ENCODE data around the gene OR52A5. TPM values are rescaled to one million over a fixed set of nuclear protein-coding genes. Genes with fewer than 3 reads are reported as not detected.
"Not testable (repeated sequence)": the region's sequence is repeated elsewhere in the genome, so short reads cannot be mapped to it uniquely, and the experiment has no call there.

OR52A5 gene
- total RNA-seq: not detected

GRCh38 chr11:5137996-5138395 lies at the start of gene OR52A5:
Gene OR52A5 (minus strand): TSS chr11:5138356. CDS start chr11:5132642, 5,714 bp downstream.
- no peak for DNase-seq (ENCODE audit: low spot score)

- DNase-seq (ENCODE audit: low spot score): no peak
These were observed 40.1 kb upstream of the OR52A5 start for GRCh38 chr11:5178046-5178837.

GRCh38 chr11:5174934-5175333 lies 36.8 kb upstream of the OR52A5 start:
- no peak for DNase-seq (ENCODE audit: low spot score)

- no peak for DNase-seq (ENCODE audit: low spot score)
These were observed 33.7 kb upstream of the OR52A5 start for GRCh38 chr11:5171856-5172255.

- not testable (repeated sequence) for DNase-seq (ENCODE audit: low spot score)
These were observed 27.7 kb upstream of the OR52A5 start for GRCh38 chr11:5165898-5166297.

- DNase-seq (ENCODE audit: low spot score): not testable (repeated sequence)
These were observed 26.7 kb upstream of the OR52A5 start for GRCh38 chr11:5164807-5165206.

GRCh38 chr11:5161045-5161444 lies 22.9 kb upstream of the OR52A5 start:
- DNase-seq (ENCODE audit: low spot score): not testable (repeated sequence)

GRCh38 chr11:5160217-5160616 lies 22.1 kb upstream of the OR52A5 start:
- not testable (repeated sequence) for DNase-seq (ENCODE audit: low spot score)

- no peak for DNase-seq (ENCODE audit: low spot score)
These were observed 21.6 kb upstream of the OR52A5 start for GRCh38 chr11:5159806-5160205.

GRCh38 chr11:5154657-5155056 lies 16.5 kb upstream of the OR52A5 start, which contains the start of gene OR52A1:
Gene OR52A1 (minus strand): TSS chr11:5154757. CDS start chr11:5152369, 2,388 bp downstream.
- no peak for DNase-seq (ENCODE audit: low spot score)

GRCh38 chr11:5153574-5154431 lies 15.6 kb upstream of the OR52A5 start:
- DNase-seq (ENCODE audit: low spot score): no peak

- DNase-seq (ENCODE audit: low spot score): no peak
These were observed 13.6 kb upstream of the OR52A5 start for GRCh38 chr11:5151713-5152153.

- DNase-seq (ENCODE audit: low spot score): not testable (repeated sequence)
These were observed 6.0 kb upstream of the OR52A5 start for GRCh38 chr11:5144206-5144605.

GRCh38 chr11:5137014-5137413 lies 1.1 kb downstream of the OR52A5 start:
- DNase-seq (ENCODE audit: low spot score): no peak

GRCh38 chr11:5136261-5136660 lies 1.9 kb downstream of the OR52A5 start:
- no peak for DNase-seq (ENCODE audit: low spot score)

GRCh38 chr11:5131584-5132335 lies 6.4 kb downstream of the OR52A5 start:
- DNase-seq (ENCODE audit: low spot score): no peak

GRCh38 chr11:5129457-5129877 lies 8.7 kb downstream of the OR52A5 start:
- no peak for DNase-seq (ENCODE audit: low spot score)

- DNase-seq (ENCODE audit: low spot score): no peak
These were observed 13.1 kb downstream of the OR52A5 start for GRCh38 chr11:5124891-5125620.

GRCh38 chr11:5123802-5124521 lies 14.2 kb downstream of the OR52A5 start:
- DNase-seq (ENCODE audit: low spot score): peak; percentile 73

GRCh38 chr11:5118893-5119292 lies 19.3 kb downstream of the OR52A5 start:
- DNase-seq (ENCODE audit: low spot score): no peak
